Fibroblast of upper back skin (primary cell): ENCODE data around the gene PEX14.
"Not testable (repeated sequence)": the region's sequence is repeated elsewhere in the genome, so short reads cannot be mapped to it uniquely, and the experiment has no call there.

Experiments
- DNase-seq: peaks from one replicate; pipeline ENCODE4 v3.0.0-alpha.2; 2013

PEX14 gene

GRCh38 chr1:10495952-10496351 is 21.2 kb downstream of the PEX14 start:
- DNase-seq = no peak

GRCh38 chr1:10497109-10497508 is 22.4 kb downstream of the PEX14 start:
- no peak for DNase-seq

- no peak for DNase-seq
Measured at GRCh38 chr1:10498231-10498630, 23.5 kb downstream of the PEX14 start.

GRCh38 chr1:10502206-10502605 is 27.5 kb downstream of the PEX14 start:
- DNase-seq = no peak

GRCh38 chr1:10504249-10504648 is 29.5 kb downstream of the PEX14 start:
- no peak for DNase-seq

GRCh38 chr1:10506046-10506676 is 31.4 kb downstream of the PEX14 start:
- DNase-seq = not testable (repeated sequence)

GRCh38 chr1:10506677-10507047 is 31.9 kb downstream of the PEX14 start:
- no peak for DNase-seq

- DNase-seq = peak; percentile 80
Measured at GRCh38 chr1:10507111-10507879, 32.5 kb downstream of the PEX14 start.

- peak; percentile 48 for DNase-seq
Measured at GRCh38 chr1:10508511-10508951, 33.8 kb downstream of the PEX14 start.

GRCh38 chr1:10509809-10510509 is 35.2 kb downstream of the PEX14 start:
- DNase-seq = no peak

GRCh38 chr1:10510520-10511493 is 36.1 kb downstream of the PEX14 start:
- DNase-seq = peak; percentile 86

GRCh38 chr1:10511494-10511885 is 36.7 kb downstream of the PEX14 start:
- DNase-seq = no peak

- no peak for DNase-seq
Measured at GRCh38 chr1:10513199-10513598, 38.4 kb downstream of the PEX14 start.

GRCh38 chr1:10514490-10515235 is 39.9 kb downstream of the PEX14 start:
- peak; percentile 53 for DNase-seq

- no peak for DNase-seq
Measured at GRCh38 chr1:10515301-10515975, 40.7 kb downstream of the PEX14 start.

GRCh38 chr1:10515976-10516750 is 41.4 kb downstream of the PEX14 start:
- no peak for DNase-seq

- no peak for DNase-seq
Measured at GRCh38 chr1:10516925-10517676, 42.4 kb downstream of the PEX14 start.

- DNase-seq = no peak
Measured at GRCh38 chr1:10517677-10517982, 42.9 kb downstream of the PEX14 start.

- no peak for DNase-seq
Measured at GRCh38 chr1:10519016-10519417, 44.3 kb downstream of the PEX14 start.

GRCh38 chr1:10520497-10520896 is 45.7 kb downstream of the PEX14 start:
- no peak for DNase-seq
